Adrenal gland (tissue), 12 donors: ENCODE measurements around the gene OPRL1. TPM values are rescaled to one million over a fixed set of nuclear protein-coding genes. Genes with fewer than 3 reads are reported as not detected.

Source experiments
- DNase-seq, 7 donors: peaks; one replicate each; pipeline ENCODE4 v3.0.0-alpha.2; 2019 to 2020
- H3K27ac ChIP-seq, 5 donors: fragments of 200-600 bp; sonication (generic) in 4 of 5; 1 replicate in 3 of 5; 2 replicates in 2 of 5; pipeline versions ENCODE4 v1.5.1 to v1.8.0; 2016 to 2020; ENCODE audit warnings: mild to moderate bottlenecking in 1 of 5
- H3K27me3 ChIP-seq: fragments of 200-600 bp; 2 replicates; pipeline ENCODE4 v1.8.0; 2021
- H3K36me3 ChIP-seq, 2 donors: fragments of 200-600 bp; replicated peaks in 1 of 2; 1 replicate in 1 of 2; 2 replicates in 1 of 2; pipeline versions ENCODE4 v1.5.1 to v1.8.0; 2018 to 2022
- H3K4me1 ChIP-seq, 2 donors: fragments of 200-600 bp; replicated peaks in 1 of 2; 1 replicate in 1 of 2; 2 replicates in 1 of 2; pipeline versions ENCODE4 v1.5.1 to v1.8.0; 2018 to 2021
- H3K4me3 ChIP-seq, 4 donors: fragments of 200-600 bp; sonication (generic) in 3 of 4; one replicate each; pipeline ENCODE4 v1.5.1; 2016 to 2018
- H3K9me3 ChIP-seq, 3 donors: fragments of 200-600 bp; sonication (generic) in 1 of 3; replicated peaks in 1 of 3; 1 replicate in 2 of 3; 2 replicates in 1 of 3; pipeline versions ENCODE4 v1.5.1 to v1.8.0; 2016 to 2021
- POLR2A ChIP-seq, 2 donors: fragments of 450-650 bp; IDR thresholded peaks; one replicate each; pipeline ENCODE4 v1.6.1; 2017; ENCODE audit warnings: antibody characterized with exemption in 2 of 2, mild to moderate bottlenecking in 2 of 2, moderate library complexity in 1 of 2
- WGBS, 4 donors: extraction: QIAGEN DNeasy Blood & Tissue Kit in 2 of 4; methylation state at CpG; one replicate each; pipeline versions ENCODE4 v1.1.5 to v1.1.7; 2013 to 2017; 5-methylcytosine and 5-hydroxymethylcytosine counted together
- intact Hi-C, 2 donors: fragments of 100-400 bp; cut with DNase I; formaldehyde crosslinking; loops; one replicate each; pipeline versions ENCODE4 v1.14.1 to v1.15.0; 2022 to 2023
- polyA plus RNA-seq, 3 donors: library from polyadenylated mRNA; stranded (reverse); fragments of 200-250 nt in 2 of 3; fragments of 350-450 nt in 1 of 3; fragmentation: Illumina TruSeq in 1 of 3; extraction: RNeasy Lipid Tissue Mini Kit (QIAGEN cat#74804) in 1 of 3; gene quantifications; one replicate each; pipeline ENCODE4 v1.2.3, GENCODE V29; 2013 to 2014
- total RNA-seq, 9 donors: library from RNA; depleted of rRNA in 4 of 9; stranded (reverse); fragments of >200 nt in 4 of 9; fragments of 120-200 nt in 1 of 9; fragmentation: NEBNext Ultra II Directional in 1 of 9; extraction: Animal tissue kit (Norgen Biotek cat#: 25700) in 1 of 9; gene quantifications; one replicate each; pipeline versions ENCODE4 v1.1.0 to v1.2.4, GENCODE V29; 2013 to 2023
- TF ChIP-seq, protein P1 (sequence below), 6 experiments: fragments of 450-650 bp in 4 of 6; fragments of 200-600 bp in 2 of 6; sonication (generic) in 1 of 6; IDR thresholded peaks; 1 replicate in 5 of 6; 2 replicates in 1 of 6; pipeline versions ENCODE4 v1.5.1 to v1.8.0; 2016 to 2021; ENCODE audit warnings: antibody characterized with exemption in 6 of 6, mild to moderate bottlenecking in 2 of 6, moderate library complexity in 1 of 6
- donor health status: healthy with polysubstance abuse.
- donor health status: Bipolar disorder and iron deficiency.
- donor health status: DM: yes; HTN: yes; CAD: no.
- donor health status: DM: no; HTN: no; CAD: no.
- donor health status: DM: no; HTN: no; CAD: no.
- donor health status: DM: yes; HTN: yes; CAD: no.

The OPRL1 gene
- total and polyA plus RNA-seq, 12 donors: 0.24 to 5.7 (median 2.2) TPM

- TF ChIP-seq, protein P1, sequence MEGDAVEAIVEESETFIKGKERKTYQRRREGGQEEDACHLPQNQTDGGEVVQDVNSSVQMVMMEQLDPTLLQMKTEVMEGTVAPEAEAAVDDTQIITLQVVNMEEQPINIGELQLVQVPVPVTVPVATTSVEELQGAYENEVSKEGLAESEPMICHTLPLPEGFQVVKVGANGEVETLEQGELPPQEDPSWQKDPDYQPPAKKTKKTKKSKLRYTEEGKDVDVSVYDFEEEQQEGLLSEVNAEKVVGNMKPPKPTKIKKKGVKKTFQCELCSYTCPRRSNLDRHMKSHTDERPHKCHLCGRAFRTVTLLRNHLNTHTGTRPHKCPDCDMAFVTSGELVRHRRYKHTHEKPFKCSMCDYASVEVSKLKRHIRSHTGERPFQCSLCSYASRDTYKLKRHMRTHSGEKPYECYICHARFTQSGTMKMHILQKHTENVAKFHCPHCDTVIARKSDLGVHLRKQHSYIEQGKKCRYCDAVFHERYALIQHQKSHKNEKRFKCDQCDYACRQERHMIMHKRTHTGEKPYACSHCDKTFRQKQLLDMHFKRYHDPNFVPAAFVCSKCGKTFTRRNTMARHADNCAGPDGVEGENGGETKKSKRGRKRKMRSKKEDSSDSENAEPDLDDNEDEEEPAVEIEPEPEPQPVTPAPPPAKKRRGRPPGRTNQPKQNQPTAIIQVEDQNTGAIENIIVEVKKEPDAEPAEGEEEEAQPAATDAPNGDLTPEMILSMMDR (IDR thresholded peaks at IDR 0.05): no peak
- no peak for TF ChIP-seq POLR2A (IDR thresholded peaks at IDR 0.05)
- no peak overlapping the region for H3K27ac ChIP-seq
- DNase-seq: no peak
- H3K4me3 ChIP-seq: no peak overlapping the region
- intact Hi-C loops: no loop called here
- no peaks in the 10 kb centered on the region for H3K27me3 ChIP-seq
- no peaks in the 10 kb centered on the region for H3K36me3 ChIP-seq
- 73 to 83% (median 79%) methylated on average over 3 to 12 of the region's 12 CpGs for WGBS, 4 donors
- H3K4me1 ChIP-seq: peaks cover 15 to 19% of the 10 kb centered on the region in 2 donors
- no peaks in the 10 kb centered on the region for H3K9me3 ChIP-seq
Measured at GRCh38 chr20:64067733-64068307, 12.1 kb upstream of the OPRL1 start.

DNA sequence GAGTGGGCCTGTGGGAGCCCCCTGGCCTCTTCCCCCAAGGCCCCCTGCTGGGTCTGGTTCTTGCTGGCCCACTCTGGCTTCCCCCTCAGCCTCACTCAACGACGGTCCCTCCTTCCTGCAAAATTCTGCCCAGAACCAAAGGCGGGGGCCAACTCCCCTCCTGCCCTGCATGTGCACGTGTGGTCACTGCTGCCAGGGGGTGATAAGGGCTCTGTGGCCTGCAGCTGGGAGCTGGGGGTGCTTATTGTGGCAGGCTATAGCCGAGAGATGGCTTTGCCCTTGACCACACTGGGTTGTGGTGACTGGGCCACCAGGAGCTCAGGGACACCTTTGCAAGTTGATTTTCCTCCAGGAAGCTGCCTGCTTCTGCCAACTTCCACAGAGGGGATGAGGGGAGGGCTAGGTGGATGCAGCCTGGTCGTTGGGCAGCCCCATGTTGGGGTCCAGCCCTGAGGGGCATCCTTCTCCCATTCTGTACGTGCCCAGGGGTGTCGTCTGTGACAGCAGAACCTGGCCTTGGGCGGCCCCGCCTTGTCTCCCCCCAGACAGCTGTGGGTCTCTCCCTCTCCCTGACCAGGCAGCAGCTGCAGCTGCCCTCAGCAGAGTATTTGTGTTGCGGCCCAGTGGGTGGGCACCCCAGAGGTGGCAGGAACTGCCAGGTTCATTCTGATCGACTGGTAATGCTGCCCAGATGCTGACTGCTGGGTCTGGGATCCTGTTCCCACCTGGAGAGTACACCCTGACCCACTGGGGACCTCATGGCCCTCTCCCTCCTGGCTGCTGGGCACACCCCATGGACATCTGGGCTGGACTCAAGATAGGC lies 11.3 kb upstream of the OPRL1 start:
- Histone ChIP-seq H3K36me3 (peaks cover 0 to 6% of the 10 kb centered on the region in 2 donors), H3K9me3 (no peaks in the 10 kb centered on the region), H3K4me1 (peaks cover 14 to 17% of the 10 kb centered on the region in 2 donors), H3K4me3 (no peak overlapping the region), H3K27ac (no peak overlapping the region), H3K27me3 (no peaks in the 10 kb centered on the region)
- no peak for DNase-seq
- TF ChIP-seq POLR2A (IDR thresholded peaks at IDR 0.05): no peak
- TF ChIP-seq, protein P1 (IDR thresholded peaks at IDR 0.05): no peak
- WGBS, 4 donors: 65 to 87% (median 73%) methylated on average over 3 to 12 of the region's 12 CpGs
- intact Hi-C loops: no loop called here

DNA sequence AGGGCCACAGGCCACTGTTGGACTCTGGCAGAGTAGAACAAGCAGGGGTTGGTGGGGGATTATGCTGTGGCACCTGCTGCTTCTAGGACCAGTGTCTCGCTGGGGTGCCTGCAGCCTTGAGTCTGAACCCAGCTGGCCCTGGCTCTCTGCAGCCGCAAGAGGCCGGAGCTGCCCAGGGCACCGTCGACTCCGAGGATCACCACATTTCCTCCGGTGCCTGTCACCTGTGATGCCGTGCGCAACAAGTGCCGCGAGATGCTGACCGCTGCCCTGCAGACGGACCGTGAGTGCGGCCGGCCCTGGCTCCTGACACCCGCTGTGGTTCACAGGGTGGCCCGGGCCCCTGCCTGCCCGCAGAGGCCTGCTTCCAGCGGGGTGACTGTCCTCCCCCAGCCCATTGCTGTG lies 10.7 kb upstream of the OPRL1 start:
- Histone ChIP-seq H3K9me3 (no peaks in the 10 kb centered on the region), H3K36me3 (peaks cover 0 to 12% of the 10 kb centered on the region in 2 donors), H3K4me3 (no peak overlapping the region), H3K27me3 (no peaks in the 10 kb centered on the region), H3K4me1 (peaks cover 8 to 11% of the 10 kb centered on the region in 2 donors), H3K27ac (no peak overlapping the region)
- no peak for DNase-seq
- intact Hi-C loops: no loop called here
- TF ChIP-seq, protein P1 (IDR thresholded peaks at IDR 0.05): no peak
- 88 to 93% (median 92%) methylated on average over 3 to 20 of the region's 20 CpGs for WGBS, 4 donors

GRCh38 chr20:64069614-64070243 lies 10.2 kb upstream of the OPRL1 start:
- Histone ChIP-seq H3K9me3 (no peaks in the 10 kb centered on the region), H3K27ac (no peak overlapping the region), H3K36me3 (peaks cover 0 to 16% of the 10 kb centered on the region in 2 donors), H3K4me1 (peaks cover 2 to 5% of the 10 kb centered on the region in 2 donors), H3K4me3 (no peak overlapping the region), H3K27me3 (no peaks in the 10 kb centered on the region)
- intact Hi-C loops: no loop called here
- WGBS, 4 donors: 60 to 73% (median 66%) methylated on average over 1 to 14 of the region's 14 CpGs
- no peak for TF ChIP-seq POLR2A (IDR thresholded peaks at IDR 0.05)
- TF ChIP-seq, protein P1 (IDR thresholded peaks at IDR 0.05): peak; percentile 34 to 61 (median 54)
- DNase-seq: peak in 2 of 7 donors; percentile 48 to 55
